Upper lobe of right lung (tissue), 1 donor: ENCODE results near the gene MACROD1. TPM values are rescaled to one million over a fixed set of nuclear protein-coding genes. Genes with fewer than 3 reads are reported as not detected.

Source experiments
- ATAC-seq: fragments of 200-7000 bp; cut with Tn5 transposase; one replicate; pipeline ENCODE4 v1.9.1; 2020; ENCODE audit warnings: mild to moderate bottlenecking, moderate library complexity
- DNase-seq: peaks from one replicate; pipeline ENCODE4 v3.0.0-alpha.2; 2020
- H3K27ac ChIP-seq: fragments of 200-600 bp; one replicate; pipeline ENCODE4 v1.8.0; 2022
- H3K27me3 ChIP-seq: fragments of 200-600 bp; one replicate; pipeline ENCODE4 v1.8.0; 2022; ENCODE audit warnings: mild to moderate bottlenecking
- H3K36me3 ChIP-seq: fragments of 200-600 bp; one replicate; pipeline ENCODE4 v1.8.0; 2022
- H3K4me1 ChIP-seq: fragments of 200-600 bp; one replicate; pipeline ENCODE4 v1.8.0; 2022
- H3K4me3 ChIP-seq: fragments of 200-600 bp; one replicate; pipeline ENCODE4 v1.8.0; 2022; ENCODE audit warnings: mild to moderate bottlenecking
- H3K9me3 ChIP-seq: fragments of 200-600 bp; one replicate; pipeline ENCODE4 v1.8.0; 2022
- intact Hi-C: fragments of 100-400 bp; cut with DNase I; formaldehyde crosslinking; loops from one replicate; pipeline ENCODE4 v1.11.0; 2022
- total RNA-seq: library from RNA; stranded (reverse); fragmentation: NEBNext Ultra II Directional; extraction: Animal tissue kit (Norgen Biotek cat#: 25700); gene quantifications from one replicate; pipeline ENCODE4 v1.2.1, GENCODE V29; 2021
- TF ChIP-seq, protein P1 (sequence below): fragments of 200-600 bp; IDR thresholded peaks from one replicate; pipeline ENCODE4 v1.8.0; 2022; ENCODE audit warnings: antibody characterized with exemption
- donor health status: DM: no; HTN: yes; CAD: no; lungs with severe emphysema.

MACROD1 gene
- total RNA-seq, 1 donor from 2014 or later, result 15.8 TPM

DNA sequence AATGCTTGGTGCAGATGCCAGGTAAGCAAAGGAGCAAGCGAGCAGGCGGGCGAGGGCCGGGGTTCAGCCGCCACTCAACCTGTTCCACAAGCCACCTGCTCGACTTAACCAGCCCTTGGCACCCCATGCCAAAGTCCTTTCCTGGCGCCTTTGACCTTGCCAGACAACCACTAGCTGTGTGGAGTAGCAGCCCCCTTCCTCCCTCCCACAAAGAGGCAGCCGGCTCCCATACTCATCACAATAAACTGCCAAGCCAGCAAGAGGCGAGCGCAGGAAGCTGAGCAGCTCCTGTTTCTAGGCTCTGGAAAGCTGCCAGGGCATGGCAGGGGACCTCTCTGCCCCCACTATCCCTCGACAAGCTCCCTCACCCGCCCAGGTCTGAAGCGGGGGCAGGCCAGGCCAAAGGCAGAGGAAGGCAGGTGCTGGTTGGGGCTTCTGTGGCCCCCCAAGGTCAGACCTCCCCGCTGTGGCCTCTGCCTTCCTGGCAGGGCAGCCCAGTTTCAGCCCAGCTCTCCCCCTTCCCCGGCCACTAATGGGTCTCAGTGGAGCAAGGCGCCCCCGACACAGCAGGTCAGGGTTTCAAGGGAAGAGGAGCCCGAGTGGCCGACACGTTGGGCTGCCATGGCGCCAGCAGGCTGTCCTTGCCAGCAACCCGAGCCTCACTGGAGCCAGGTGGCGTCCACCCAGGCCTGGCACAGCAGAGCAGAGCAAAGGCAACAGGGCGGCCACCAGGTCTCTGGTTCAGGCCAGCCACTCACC is 15.3 kb downstream of the MACROD1 start:
- no peaks in the 10 kb centered on the region for H3K27me3 ChIP-seq
- peaks cover 8% of the 10 kb centered on the region for H3K4me1 ChIP-seq
- no peaks in the 10 kb centered on the region for H3K36me3 ChIP-seq
- no peak for ATAC-seq
- no peak overlapping the region for H3K27ac ChIP-seq
- intact Hi-C loops, result loop anchor here (10.0 kb wide), 1 partner anchor 316 kb away; the partner anchor contains the start of gene MARK2
- H3K4me3 ChIP-seq, result no peak overlapping the region
- H3K9me3 ChIP-seq, result no peaks in the 10 kb centered on the region
- no peak for DNase-seq
- TF ChIP-seq, protein P1, sequence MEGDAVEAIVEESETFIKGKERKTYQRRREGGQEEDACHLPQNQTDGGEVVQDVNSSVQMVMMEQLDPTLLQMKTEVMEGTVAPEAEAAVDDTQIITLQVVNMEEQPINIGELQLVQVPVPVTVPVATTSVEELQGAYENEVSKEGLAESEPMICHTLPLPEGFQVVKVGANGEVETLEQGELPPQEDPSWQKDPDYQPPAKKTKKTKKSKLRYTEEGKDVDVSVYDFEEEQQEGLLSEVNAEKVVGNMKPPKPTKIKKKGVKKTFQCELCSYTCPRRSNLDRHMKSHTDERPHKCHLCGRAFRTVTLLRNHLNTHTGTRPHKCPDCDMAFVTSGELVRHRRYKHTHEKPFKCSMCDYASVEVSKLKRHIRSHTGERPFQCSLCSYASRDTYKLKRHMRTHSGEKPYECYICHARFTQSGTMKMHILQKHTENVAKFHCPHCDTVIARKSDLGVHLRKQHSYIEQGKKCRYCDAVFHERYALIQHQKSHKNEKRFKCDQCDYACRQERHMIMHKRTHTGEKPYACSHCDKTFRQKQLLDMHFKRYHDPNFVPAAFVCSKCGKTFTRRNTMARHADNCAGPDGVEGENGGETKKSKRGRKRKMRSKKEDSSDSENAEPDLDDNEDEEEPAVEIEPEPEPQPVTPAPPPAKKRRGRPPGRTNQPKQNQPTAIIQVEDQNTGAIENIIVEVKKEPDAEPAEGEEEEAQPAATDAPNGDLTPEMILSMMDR, result no peak

DNA sequence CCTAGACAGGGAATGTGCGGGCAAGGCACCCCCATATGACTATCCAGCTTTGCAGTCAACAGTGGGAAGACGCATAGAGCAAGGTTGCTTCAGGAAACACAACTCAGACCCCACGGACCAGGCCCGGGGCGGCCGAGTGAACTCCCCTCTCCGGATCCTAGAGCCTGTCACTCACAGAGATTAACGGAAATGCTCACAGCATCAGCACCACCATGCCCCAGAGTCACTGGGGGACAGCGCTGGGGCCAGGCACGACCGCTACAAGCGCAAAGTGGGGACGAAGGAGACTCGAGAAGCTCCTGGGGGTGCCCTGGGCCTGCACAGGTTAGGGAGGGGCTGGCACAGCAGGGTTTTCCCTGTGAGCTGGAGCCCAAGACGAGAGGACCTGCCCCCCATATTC is 15.9 kb downstream of the MACROD1 start:
- Histone ChIP-seq H3K4me3 (no peak overlapping the region), H3K27ac (no peak overlapping the region), H3K27me3 (no peaks in the 10 kb centered on the region), H3K9me3 (no peaks in the 10 kb centered on the region), H3K36me3 (no peaks in the 10 kb centered on the region), H3K4me1 (peaks cover 8% of the 10 kb centered on the region)
- DNase-seq (no peak), ATAC-seq (no peak)
- TF ChIP-seq, protein P1, result no peak
- intact Hi-C loops, result loop anchor here (10.0 kb wide), 1 partner anchor 315 kb away; the partner anchor contains the start of gene MARK2

DNA sequence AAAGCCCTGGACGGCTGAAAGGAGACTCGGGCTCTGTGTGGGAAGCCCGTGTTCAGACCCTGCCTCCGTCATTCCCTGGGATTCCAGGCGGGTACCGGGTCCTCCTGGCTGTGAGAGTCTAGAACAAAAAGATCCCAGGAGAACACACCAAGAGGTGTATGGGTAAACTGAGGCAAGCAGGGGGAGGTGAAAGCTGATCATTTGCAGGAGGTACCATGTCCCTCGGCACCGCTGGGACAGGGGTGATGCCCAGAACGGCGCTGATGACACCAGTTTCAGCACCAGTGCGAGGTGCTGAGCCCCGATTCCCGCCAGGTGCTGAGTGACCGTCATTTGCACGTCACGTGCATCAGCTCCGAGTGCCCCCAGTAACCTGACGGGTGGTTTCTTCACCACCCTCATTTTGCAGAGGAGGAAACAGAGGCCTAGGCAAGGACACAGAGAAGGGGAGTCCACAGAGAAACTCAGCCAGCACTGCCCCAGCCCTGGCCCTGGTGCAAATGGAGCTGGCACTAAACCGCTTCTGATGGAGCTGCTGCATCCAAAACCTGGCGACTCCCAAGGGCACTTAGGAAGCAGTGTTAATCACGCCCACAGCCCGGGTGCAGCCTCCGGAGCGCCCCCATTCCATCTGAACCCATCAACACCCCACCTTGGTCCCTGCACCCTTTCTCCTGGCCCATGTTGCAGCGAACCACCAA is 16.8 kb downstream of the MACROD1 start:
- ATAC-seq (no peak), DNase-seq (no peak)
- peaks cover 8% of the 10 kb centered on the region for H3K4me1 ChIP-seq
- H3K27ac ChIP-seq, result no peak overlapping the region
- no peaks in the 10 kb centered on the region for H3K9me3 ChIP-seq
- no peaks in the 10 kb centered on the region for H3K36me3 ChIP-seq
- H3K27me3 ChIP-seq, result no peaks in the 10 kb centered on the region
- intact Hi-C loops, result loop anchor here (5.0 kb wide), 1 partner anchor 147 kb away; no protein-coding TSS in a partner anchor
- TF ChIP-seq, protein P1, result no peak
- no peak overlapping the region for H3K4me3 ChIP-seq

DNA sequence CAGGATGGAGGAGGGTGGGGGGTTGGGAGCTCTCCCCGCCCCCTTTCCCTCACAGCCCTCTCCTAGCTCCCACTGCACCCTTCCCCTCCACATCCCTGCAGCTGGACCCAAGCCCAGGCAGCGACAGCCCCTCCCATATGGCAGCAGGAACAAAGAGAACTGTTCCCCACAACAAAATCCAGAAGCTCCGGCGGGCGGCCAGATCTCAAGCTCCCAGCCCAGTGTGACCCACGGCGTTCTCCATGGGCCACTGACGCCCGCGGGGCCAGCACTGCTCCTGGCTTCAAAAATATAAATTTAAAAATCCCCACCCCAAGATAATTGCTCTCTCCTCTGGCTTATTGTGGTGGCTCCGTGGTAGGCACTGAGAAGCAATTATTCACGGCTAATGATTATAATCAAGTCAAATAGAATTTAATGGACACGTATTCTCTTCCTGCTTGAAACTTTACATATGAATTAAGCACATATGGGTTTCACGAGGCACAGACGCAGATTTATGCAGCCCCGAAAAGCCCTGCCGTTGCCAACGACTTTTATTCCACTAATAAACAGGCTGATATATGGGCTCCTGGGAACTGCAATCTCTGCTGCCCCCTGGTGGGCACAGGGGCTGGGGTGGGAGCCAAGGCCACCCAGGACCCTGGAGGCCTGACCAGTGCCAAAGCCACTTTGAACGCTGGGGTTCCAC is 17.5 kb downstream of the MACROD1 start:
- peaks cover 8% of the 10 kb centered on the region for H3K4me1 ChIP-seq
- H3K36me3 ChIP-seq, result no peaks in the 10 kb centered on the region
- ATAC-seq, result peak; percentile 78
- no peaks in the 10 kb centered on the region for H3K27me3 ChIP-seq
- no peak overlapping the region for H3K27ac ChIP-seq
- peak overlapping the region; percentile 32 for H3K4me3 ChIP-seq
- peak; percentile 88 for DNase-seq
- TF ChIP-seq, protein P1, result peak; percentile 95
- intact Hi-C loops, result loop anchor here (5.0 kb wide), 1 partner anchor 146 kb away; no protein-coding TSS in a partner anchor
- H3K9me3 ChIP-seq, result no peaks in the 10 kb centered on the region

DNA sequence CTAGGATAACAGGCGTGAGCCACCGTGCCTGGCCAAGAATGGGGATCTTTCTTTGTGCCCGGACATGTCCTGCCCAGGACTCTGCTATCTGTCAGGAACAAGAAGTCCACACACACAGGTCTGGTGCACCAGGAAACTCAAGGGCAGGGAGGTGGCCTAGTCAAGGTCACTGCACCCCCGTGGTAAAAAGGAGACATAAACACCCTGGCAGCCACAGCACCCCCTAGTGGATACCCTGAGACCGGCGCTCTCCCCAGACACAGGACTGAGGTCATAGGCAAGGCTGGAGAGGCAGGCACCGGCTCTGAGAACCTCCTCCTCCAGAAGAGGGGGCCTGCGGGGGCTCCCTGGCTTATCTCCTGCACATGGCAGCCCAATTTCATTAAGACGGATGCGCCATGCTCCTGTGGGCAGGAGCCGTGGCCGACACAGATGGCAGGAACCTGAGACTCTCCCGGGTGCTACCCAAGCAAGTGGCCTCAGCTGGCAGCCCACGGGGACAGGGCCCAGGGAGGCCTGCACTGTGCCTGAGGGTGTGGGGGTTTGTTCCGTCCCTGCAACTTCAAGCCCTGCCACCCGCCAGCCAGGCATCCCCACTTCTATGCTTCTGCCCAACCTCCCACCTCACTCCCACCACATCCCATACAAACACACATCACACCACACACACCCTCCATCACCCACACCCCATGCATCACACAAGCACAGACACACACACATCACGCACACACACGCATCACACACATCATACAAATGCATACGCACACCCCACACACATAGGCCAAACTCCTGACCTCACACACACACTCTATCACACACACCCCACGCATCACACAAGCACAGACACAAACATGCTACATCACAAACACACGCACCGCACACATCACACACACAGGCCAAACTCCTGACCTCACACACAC is 19.6 kb downstream of the MACROD1 start:
- no peak overlapping the region for H3K4me3 ChIP-seq
- TF ChIP-seq, protein P1, result peak; percentile 70
- H3K27me3 ChIP-seq, result no peaks in the 10 kb centered on the region
- H3K4me1 ChIP-seq, result peaks cover 8% of the 10 kb centered on the region
- ATAC-seq, result peak; percentile 81
- no peaks in the 10 kb centered on the region for H3K36me3 ChIP-seq
- no peaks in the 10 kb centered on the region for H3K9me3 ChIP-seq
- DNase-seq, result peak; percentile 77
- intact Hi-C loops, result loop anchor here (5.0 kb wide), 1 partner anchor 144 kb away; no protein-coding TSS in a partner anchor
- H3K27ac ChIP-seq, result no peak overlapping the region
